ELR (cell line): Measurements from ENCODE around the gene FAM53B.
A peak's percentile ranks its signal among the peaks of the same experiment; 100 is the strongest.

Experiments used
- DNase-seq: peaks from one replicate; pipeline ENCODE4 v3.0.0-alpha.2; 2015; ENCODE audit warnings: low read depth

The FAM53B gene

GRCh38 chr10:124646483-124647352 lies 97.5 kb downstream of the FAM53B start:
- peak; percentile 65 for DNase-seq

- no peak for DNase-seq
Observed at GRCh38 chr10:124645467-124646095, 98.6 kb downstream of the FAM53B start.

- DNase-seq = no peak
Observed at GRCh38 chr10:124644771-124645415, 99.3 kb downstream of the FAM53B start.

GRCh38 chr10:124644236-124644635 lies 99.9 kb downstream of the FAM53B start:
- no peak for DNase-seq

- DNase-seq = no peak
Observed at GRCh38 chr10:124643330-124644009, 100.7 kb downstream of the FAM53B start.

DNA sequence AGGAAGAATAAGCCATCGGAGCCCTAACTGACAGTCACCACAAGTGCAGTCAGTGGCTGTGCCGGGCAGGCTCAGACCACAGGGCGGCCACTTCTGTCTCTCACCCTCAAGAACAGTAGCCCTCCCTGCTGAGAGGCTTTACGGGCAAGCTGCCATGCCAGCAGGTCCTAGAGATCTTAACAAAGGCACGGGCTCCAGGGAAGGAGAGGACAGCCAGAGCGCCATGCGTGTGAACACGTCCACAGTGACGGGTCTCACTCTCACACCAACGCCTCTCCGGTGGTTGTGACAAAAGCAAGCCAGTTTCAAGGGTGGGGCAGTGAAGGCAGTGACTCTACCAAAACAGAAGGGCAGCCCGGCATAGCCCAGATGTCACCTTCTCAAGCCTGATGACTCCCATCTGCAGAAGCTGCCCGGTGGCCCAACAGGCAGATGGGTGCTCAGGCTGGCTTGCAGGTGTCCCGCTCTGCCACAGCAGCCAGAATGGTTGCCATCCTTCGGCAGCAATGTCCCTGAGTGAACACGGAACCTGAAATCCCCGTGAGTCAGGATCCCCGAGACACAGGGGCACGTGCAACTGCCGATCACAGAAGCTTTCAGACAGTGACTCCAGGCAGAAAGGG lies 102.0 kb downstream of the FAM53B start:
- no peak for DNase-seq

GRCh38 chr10:124641282-124642087 lies 102.7 kb downstream of the FAM53B start:
- DNase-seq = peak; percentile 15

DNA sequence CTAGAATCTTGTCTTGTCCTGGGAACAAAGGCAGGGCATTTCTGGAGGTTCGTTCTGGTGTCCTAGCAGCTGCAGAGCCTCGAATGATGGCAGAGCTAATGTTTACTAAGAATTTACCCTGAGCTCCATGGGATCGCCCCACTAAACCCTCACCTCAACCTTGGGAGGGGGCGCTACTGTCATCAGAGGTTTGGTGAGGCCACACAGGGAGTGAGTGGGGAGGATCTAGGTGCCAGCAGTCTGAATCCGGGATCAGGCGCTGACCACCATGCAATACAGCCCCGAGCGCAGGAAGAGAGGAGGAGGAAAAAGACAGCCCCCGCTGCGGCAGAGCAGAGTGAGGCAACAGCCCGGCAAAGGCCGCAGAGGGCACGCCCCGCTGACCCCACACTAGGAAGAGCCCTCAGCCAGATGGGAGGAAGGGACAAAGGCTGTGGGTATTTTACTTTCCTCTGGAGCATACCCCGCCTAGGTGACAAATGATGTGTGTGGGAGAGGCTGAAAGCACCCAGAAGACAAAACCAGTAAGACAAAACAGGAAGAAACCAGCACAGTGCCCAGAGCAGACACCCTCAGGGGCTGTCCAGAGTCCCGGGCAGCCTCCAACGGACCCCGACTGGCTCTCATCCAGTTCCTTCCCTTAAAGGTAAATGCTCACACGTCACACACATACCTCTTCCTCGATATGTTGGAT lies 103.5 kb downstream of the FAM53B start:
- no peak for DNase-seq

- DNase-seq = no peak
Observed at GRCh38 chr10:124640056-124640455, 104.1 kb downstream of the FAM53B start.

- DNase-seq = no peak
Observed at GRCh38 chr10:124639646-124640045, 104.5 kb downstream of the FAM53B start.

DNA sequence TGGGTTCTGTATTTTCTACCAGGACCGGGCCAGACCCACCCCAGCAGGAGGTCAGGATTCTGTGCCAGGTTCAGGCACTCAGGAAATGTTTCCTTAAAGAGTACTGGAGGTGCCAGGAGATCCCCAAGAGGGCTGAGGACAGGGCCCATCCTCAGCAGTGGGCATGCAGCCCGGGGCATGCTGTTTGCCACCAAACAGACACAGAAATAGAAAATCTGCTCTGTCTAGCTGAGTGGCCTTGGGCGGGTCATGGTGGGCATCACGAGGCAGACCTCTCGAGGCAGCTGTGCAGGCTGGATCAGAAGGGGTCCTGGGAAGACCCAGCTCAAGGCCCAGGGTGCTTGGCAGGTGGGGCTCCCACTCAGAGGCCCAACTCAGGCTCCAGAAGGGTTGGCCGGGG lies 105.0 kb downstream of the FAM53B start:
- DNase-seq = no peak

DNA sequence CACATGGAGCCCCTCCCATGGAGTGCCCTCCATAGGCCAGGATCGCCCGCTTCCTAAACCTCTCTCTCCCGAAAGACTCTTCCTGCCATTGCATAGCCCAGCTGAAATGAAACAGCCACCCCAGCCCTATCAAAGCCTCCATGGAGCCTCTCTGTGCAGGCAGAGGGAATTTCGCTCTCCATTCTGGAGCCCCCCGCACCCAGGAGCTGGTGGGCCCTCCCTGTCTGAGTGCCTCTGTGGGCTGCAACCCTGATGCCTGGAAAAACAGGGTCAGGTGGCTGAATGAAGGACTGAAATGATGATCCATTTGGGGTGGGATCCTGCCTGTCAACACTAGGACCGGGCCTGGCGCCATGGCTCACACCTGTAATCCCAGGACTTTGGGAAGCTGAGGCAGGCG lies 106.4 kb downstream of the FAM53B start:
- DNase-seq = no peak

- DNase-seq = no peak
Observed at GRCh38 chr10:124637091-124637700, 107.0 kb downstream of the FAM53B start.

DNA sequence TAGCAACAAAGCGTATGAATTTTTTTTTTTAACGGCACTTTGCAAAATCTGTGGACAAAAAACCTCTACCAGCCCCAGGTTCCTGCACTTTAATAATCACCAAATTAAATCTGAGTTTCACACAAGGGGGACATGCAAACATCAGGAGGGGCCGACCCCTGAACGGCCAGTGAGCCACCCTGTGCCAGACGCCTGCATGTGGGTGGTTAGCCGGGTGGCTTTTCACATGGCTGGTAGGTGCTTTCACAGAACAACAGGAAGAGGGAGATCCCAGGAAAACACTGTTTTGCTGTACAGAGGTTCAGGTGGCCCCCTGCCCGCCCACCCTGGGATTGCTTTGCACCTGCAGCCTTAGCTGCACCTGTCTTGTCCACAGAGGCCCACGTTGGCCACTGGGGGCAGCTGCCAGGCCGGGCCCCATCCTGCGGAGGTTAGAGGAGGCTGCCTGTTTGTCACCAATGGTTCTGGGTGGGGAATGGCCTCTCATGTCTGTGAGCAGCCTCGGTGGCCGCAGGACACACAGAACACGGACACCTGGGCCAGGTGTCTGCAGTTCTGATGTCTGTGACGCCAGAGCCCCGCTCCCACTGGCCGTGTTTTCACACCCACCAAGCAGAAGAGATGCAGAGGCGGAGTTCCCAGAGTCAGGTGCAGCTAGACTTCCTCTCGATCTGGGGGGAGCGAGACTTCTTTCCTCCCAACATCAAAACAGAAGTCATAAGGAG lies 107.7 kb downstream of the FAM53B start:
- DNase-seq = no peak

- DNase-seq = no peak
Observed at GRCh38 chr10:124632566-124632965, 111.6 kb downstream of the FAM53B start.

- DNase-seq = no peak
Observed at GRCh38 chr10:124632064-124632531, 112.1 kb downstream of the FAM53B start.

GRCh38 chr10:124630551-124630950 lies 113.6 kb downstream of the FAM53B start:
- DNase-seq = no peak

GRCh38 chr10:124629842-124630241 lies 114.3 kb downstream of the FAM53B start:
- DNase-seq = no peak

GRCh38 chr10:124629415-124629814 lies 114.8 kb downstream of the FAM53B start:
- no peak for DNase-seq
